HT1080 (cell line): ENCODE data around the gene DISP1. TPM values are rescaled to one million over a fixed set of nuclear protein-coding genes. Genes with fewer than 3 reads are reported as not detected.
"Not testable (repeated sequence)": the region's sequence is repeated elsewhere in the genome, so short reads cannot be mapped to it uniquely, and the experiment has no call there.

Source experiments
- DNase-seq: peaks from one replicate; pipeline ENCODE4 v3.0.0-alpha.2; 2015; ENCODE audit warnings: low read depth
- total RNA-seq: library from RNA; depleted of rRNA; stranded (reverse); fragments of >200 nt; shearing (Covaris generic); gene quantifications from 2 replicates; pipeline ENCODE4 v1.2.3, GENCODE V29; 2014; rRNA removed

The DISP1 gene
- total RNA-seq, 1 experiment from 2014 or later, result 1.3 TPM

DNA sequence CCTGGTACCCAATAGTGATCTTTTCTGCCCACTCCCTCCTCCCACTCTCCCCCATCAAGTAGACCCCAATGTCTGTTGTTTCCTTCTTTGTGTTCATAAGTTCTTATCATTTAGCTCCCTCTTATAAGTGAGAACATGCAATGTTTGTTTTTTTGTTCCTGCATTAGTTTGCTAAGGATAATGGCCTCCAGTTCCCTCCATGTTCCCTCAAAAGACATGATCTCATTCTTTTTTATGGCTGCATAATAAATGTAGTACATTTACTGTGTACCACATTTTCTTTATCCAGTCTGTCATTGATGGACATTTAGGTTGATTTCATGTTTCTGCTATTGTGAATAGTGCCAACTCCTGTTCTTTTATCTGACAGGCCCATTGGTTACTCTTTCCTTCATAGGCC is 35.7 kb downstream of the DISP1 start:
- not testable (repeated sequence) for DNase-seq

- peak; percentile 29 for DNase-seq
These were observed 37.5 kb downstream of the DISP1 start for GRCh38 chr1:222852326-222852725.

DNA sequence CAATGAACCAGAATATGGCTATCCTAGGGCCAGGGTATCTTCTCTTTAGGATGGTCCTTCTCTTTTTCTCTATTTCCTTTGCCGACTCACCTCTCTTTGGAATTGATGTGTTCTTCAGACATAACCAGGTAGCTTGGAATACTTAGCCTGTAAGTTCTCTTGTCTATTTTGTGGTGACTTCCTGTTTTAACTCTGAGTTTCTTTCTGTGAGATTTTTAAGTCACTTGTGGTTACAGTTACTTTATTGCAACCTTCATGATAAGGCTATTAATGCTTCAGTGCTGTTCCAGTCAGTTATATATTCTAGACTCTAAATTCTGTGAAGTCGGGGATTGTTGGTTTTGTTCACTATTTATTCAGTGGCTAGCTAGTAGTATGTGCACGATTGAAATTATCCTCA is 46.2 kb downstream of the DISP1 start:
- DNase-seq, result no peak

Other genes starting within 250 kb of the DISP1 start
- 14.5 and 15.4 TPM in 2 replicates for gene TAF1A, start 225.1 kb upstream of the DISP1 start, total RNA-seq
- gene MIA3, start 196.9 kb upstream of the DISP1 start, total RNA-seq, result 22.8 and 30.5 TPM in 2 replicates
- 18.7 and 37.2 TPM in 2 replicates for gene AIDA, start 102.5 kb upstream of the DISP1 start, total RNA-seq
- gene BROX, start 102.5 kb upstream of the DISP1 start, total RNA-seq, result 51.8 and 59.0 TPM in 2 replicates
- gene FAM177B, start 77.8 kb upstream of the DISP1 start, total RNA-seq, result not detected in 2 replicates